ENCODE data around the gene PTPRT. TPM values are rescaled to one million over a fixed set of nuclear protein-coding genes. Genes with fewer than 3 reads are reported as not detected.

Gene PTPRT
- total and polyA plus RNA-seq, 4 donors: 0.14 to 2.8 (median 0.40) TPM

DNA sequence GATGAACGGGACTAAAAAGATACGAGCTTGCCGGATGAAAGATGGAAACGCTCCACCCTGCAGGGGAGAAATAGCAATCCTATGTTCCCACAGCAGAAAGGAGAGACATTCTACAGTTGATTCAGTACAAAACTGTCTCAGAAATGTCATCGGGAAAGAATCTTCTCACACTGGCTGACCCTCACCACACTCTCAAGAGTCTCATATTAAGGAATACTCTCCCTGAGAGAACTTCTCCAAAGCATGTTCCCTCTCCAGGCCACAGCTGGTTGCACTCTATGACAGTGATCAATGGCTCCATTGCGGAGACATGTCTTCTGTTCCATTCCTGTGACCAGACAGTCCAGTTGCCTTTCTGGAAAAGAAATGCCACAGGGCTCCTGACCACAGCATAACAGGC, 813.6 kb downstream of the PTPRT start:
- WGBS: 90% methylated on average over 6 of the region's 6 CpGs
- TF ChIP-seq TAF1 (conservative IDR thresholded peaks at IDR 0.05) (no peak), JUND (IDR thresholded peaks at IDR 0.05) (no peak), RAD21 (IDR thresholded peaks at IDR 0.05) (no peak), HNF4A (conservative IDR thresholded peaks at IDR 0.05) (no peak), HNF4G (IDR thresholded peaks at IDR 0.05) (no peak), SP1 (IDR thresholded peaks at IDR 0.05) (no peak), FOXA2 (IDR thresholded peaks at IDR 0.05) (no peak), ZBTB33 (IDR thresholded peaks at IDR 0.05) (no peak), YY1 (IDR thresholded peaks at IDR 0.05) (no peak), FOXA1 (IDR thresholded peaks at IDR 0.05) (no peak), EGR1 (IDR thresholded peaks at IDR 0.05; ENCODE audit: low read depth in 2 of 2) (no peak), NR2F2 (IDR thresholded peaks at IDR 0.05) (no peak), RXRA (IDR thresholded peaks at IDR 0.05) (no peak), GABPA (IDR thresholded peaks at IDR 0.05 in 1 of 2, conservative IDR thresholded peaks at IDR 0.05 in 1 of 2) (no peak)
- TF ChIP-seq, protein P1, sequence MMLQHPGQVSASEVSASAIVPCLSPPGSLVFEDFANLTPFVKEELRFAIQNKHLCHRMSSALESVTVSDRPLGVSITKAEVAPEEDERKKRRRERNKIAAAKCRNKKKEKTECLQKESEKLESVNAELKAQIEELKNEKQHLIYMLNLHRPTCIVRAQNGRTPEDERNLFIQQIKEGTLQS (IDR thresholded peaks at IDR 0.05): no peak
- TF ChIP-seq, protein P2, sequence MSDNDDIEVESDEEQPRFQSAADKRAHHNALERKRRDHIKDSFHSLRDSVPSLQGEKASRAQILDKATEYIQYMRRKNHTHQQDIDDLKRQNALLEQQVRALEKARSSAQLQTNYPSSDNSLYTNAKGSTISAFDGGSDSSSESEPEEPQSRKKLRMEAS (IDR thresholded peaks at IDR 0.05): no peak
- TF ChIP-seq, protein P3, sequence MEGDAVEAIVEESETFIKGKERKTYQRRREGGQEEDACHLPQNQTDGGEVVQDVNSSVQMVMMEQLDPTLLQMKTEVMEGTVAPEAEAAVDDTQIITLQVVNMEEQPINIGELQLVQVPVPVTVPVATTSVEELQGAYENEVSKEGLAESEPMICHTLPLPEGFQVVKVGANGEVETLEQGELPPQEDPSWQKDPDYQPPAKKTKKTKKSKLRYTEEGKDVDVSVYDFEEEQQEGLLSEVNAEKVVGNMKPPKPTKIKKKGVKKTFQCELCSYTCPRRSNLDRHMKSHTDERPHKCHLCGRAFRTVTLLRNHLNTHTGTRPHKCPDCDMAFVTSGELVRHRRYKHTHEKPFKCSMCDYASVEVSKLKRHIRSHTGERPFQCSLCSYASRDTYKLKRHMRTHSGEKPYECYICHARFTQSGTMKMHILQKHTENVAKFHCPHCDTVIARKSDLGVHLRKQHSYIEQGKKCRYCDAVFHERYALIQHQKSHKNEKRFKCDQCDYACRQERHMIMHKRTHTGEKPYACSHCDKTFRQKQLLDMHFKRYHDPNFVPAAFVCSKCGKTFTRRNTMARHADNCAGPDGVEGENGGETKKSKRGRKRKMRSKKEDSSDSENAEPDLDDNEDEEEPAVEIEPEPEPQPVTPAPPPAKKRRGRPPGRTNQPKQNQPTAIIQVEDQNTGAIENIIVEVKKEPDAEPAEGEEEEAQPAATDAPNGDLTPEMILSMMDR (IDR thresholded peaks at IDR 0.05; ENCODE audit: low read depth, low read length, missing input control): no peak
- TF ChIP-seq, protein P4, sequence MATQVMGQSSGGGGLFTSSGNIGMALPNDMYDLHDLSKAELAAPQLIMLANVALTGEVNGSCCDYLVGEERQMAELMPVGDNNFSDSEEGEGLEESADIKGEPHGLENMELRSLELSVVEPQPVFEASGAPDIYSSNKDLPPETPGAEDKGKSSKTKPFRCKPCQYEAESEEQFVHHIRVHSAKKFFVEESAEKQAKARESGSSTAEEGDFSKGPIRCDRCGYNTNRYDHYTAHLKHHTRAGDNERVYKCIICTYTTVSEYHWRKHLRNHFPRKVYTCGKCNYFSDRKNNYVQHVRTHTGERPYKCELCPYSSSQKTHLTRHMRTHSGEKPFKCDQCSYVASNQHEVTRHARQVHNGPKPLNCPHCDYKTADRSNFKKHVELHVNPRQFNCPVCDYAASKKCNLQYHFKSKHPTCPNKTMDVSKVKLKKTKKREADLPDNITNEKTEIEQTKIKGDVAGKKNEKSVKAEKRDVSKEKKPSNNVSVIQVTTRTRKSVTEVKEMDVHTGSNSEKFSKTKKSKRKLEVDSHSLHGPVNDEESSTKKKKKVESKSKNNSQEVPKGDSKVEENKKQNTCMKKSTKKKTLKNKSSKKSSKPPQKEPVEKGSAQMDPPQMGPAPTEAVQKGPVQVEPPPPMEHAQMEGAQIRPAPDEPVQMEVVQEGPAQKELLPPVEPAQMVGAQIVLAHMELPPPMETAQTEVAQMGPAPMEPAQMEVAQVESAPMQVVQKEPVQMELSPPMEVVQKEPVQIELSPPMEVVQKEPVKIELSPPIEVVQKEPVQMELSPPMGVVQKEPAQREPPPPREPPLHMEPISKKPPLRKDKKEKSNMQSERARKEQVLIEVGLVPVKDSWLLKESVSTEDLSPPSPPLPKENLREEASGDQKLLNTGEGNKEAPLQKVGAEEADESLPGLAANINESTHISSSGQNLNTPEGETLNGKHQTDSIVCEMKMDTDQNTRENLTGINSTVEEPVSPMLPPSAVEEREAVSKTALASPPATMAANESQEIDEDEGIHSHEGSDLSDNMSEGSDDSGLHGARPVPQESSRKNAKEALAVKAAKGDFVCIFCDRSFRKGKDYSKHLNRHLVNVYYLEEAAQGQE (IDR thresholded peaks at IDR 0.05): no peak
- H3K9ac ChIP-seq (ENCODE audit: low read depth in 1 of 2, low read length in 2 of 2): no peak overlapping the region

More for the DNA sequence above, 813.6 kb downstream of the PTPRT start:
- no peaks in the 10 kb centered on the region for H3K36me3 ChIP-seq (ENCODE audit: control insufficient read depth in 4 of 4, insufficient read depth in 3 of 4, low read depth in 1 of 4, low read length in 3 of 4)
- no peaks in the 10 kb centered on the region for H3K9me3 ChIP-seq (ENCODE audit: control insufficient read depth in 4 of 4, low read length in 3 of 4)
- H3K4me3 ChIP-seq (ENCODE audit: low read depth in 1 of 3, low read length in 3 of 3): no peak overlapping the region
- no peak for DNase-seq (ENCODE audit: low spot score)
- no peaks in the 10 kb centered on the region for H3K4me1 ChIP-seq (ENCODE audit: control insufficient read depth in 4 of 4, insufficient read depth in 4 of 4, low read length in 3 of 4)
- no peak overlapping the region for H3K27ac ChIP-seq (ENCODE audit: low read depth in 1 of 2, low read length in 2 of 2)
- peaks cover 0 to 2% (median 0%) of the 10 kb centered on the region in 4 donors for H3K27me3 ChIP-seq (ENCODE audit: control insufficient read depth in 4 of 4, insufficient read depth in 4 of 4, low read length in 3 of 4)

Measured in liver (tissue), 9 donors.